Esophagus muscularis mucosa (tissue), 3 donors: Measurements from ENCODE around the gene CEMIP2.

Experiments
- POLR2A ChIP-seq: fragments of 450-650 bp; IDR thresholded peaks from one replicate; pipeline ENCODE4 v1.6.1; 2017; ENCODE audit warnings: antibody characterized with exemption, moderate library complexity, mild to moderate bottlenecking, low read depth
- POLR2AphosphoS5 ChIP-seq, 2 donors: sonication (generic); formaldehyde crosslinking; IDR thresholded peaks; one replicate each; pipeline ENCODE4 v1.6.1; 2017; ENCODE audit warnings: antibody characterized with exemption in 2 of 2
- TF ChIP-seq, protein P1 (sequence below), 3 experiments: fragments of 200-600 bp in 2 of 3; fragments of 450-650 bp in 1 of 3; sonication (generic) in 2 of 3; IDR thresholded peaks; one replicate each; pipeline ENCODE4 v1.5.1; 2017 to 2019; ENCODE audit warnings: antibody characterized with exemption in 3 of 3, mild to moderate bottlenecking in 2 of 3, moderate library complexity in 1 of 3

DNA sequence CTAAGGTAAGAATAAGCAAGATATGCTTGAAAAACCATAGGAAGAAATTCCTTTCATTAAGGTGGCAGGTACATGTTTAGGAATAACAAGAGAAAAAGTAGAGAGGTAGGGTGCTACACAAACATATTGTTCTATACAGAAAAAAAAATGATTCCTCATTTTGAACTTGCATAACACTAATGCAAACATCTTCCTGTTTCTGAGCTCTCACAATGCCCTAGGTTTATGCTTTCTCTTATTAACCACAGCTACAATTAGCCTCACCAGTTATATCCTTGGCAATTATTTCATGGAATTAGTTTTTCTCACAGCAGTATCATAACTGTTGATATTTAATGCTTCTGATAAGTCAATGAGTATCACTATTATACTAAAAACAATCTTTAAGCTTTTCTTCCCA is 20.7 kb downstream of the CEMIP2 start:
- TF ChIP-seq, protein P1, sequence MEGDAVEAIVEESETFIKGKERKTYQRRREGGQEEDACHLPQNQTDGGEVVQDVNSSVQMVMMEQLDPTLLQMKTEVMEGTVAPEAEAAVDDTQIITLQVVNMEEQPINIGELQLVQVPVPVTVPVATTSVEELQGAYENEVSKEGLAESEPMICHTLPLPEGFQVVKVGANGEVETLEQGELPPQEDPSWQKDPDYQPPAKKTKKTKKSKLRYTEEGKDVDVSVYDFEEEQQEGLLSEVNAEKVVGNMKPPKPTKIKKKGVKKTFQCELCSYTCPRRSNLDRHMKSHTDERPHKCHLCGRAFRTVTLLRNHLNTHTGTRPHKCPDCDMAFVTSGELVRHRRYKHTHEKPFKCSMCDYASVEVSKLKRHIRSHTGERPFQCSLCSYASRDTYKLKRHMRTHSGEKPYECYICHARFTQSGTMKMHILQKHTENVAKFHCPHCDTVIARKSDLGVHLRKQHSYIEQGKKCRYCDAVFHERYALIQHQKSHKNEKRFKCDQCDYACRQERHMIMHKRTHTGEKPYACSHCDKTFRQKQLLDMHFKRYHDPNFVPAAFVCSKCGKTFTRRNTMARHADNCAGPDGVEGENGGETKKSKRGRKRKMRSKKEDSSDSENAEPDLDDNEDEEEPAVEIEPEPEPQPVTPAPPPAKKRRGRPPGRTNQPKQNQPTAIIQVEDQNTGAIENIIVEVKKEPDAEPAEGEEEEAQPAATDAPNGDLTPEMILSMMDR (IDR thresholded peaks at IDR 0.05), result no peak
- TF ChIP-seq POLR2A (no peak), POLR2AphosphoS5 (IDR thresholded peaks at IDR 0.05) (no peak)
